Heart right ventricle (tissue), 16 donors: ENCODE results near the gene TFAM. TPM values are rescaled to one million over a fixed set of nuclear protein-coding genes. Genes with fewer than 3 reads are reported as not detected.

Experiments used
- ATAC-seq, 8 donors: fragments of 200-7000 bp; cut with Tn5 transposase; one replicate each; pipeline ENCODE4 v1.9.1; 2020; ENCODE audit warnings: mild to moderate bottlenecking in 8 of 8, moderate library complexity in 8 of 8, moderate number of reproducible peaks in 1 of 8
- DNase-seq, 2 donors: peaks; one replicate each; pipeline ENCODE4 v3.0.0-alpha.2; 2020
- H3K27ac ChIP-seq, 10 donors: fragments of 200-600 bp; sonication (generic) in 2 of 10; one replicate each; pipeline versions ENCODE4 v1.5.0 to v1.8.0; 2020 to 2022; ENCODE audit warnings: mild to moderate bottlenecking in 3 of 10
- H3K27me3 ChIP-seq, 7 donors: fragments of 200-600 bp; one replicate each; pipeline ENCODE4 v1.8.0; 2021 to 2022; ENCODE audit warnings: mild to moderate bottlenecking in 2 of 7
- H3K36me3 ChIP-seq, 9 donors: fragments of 200-600 bp; sonication (generic) in 1 of 9; one replicate each; pipeline versions ENCODE4 v1.5.0 to v1.8.0; 2020 to 2022; ENCODE audit warnings: mild to moderate bottlenecking in 2 of 9
- H3K4me1 ChIP-seq, 9 donors: fragments of 200-600 bp; sonication (generic) in 1 of 9; one replicate each; pipeline versions ENCODE4 v1.5.0 to v1.8.0; 2020 to 2022; ENCODE audit warnings: mild to moderate bottlenecking in 4 of 9
- H3K4me3 ChIP-seq, 10 donors: fragments of 200-600 bp; sonication (generic) in 2 of 10; one replicate each; pipeline versions ENCODE4 v1.5.0 to v1.8.0; 2020 to 2022; ENCODE audit warnings: mild to moderate bottlenecking in 7 of 10, moderate library complexity in 2 of 10
- H3K9me3 ChIP-seq, 11 donors: fragments of 200-600 bp in 10 of 11; sonication (generic) in 2 of 11; one replicate each; pipeline versions ENCODE4 v1.5.0 to v1.8.0; 2013 to 2022; ENCODE audit warnings: mild to moderate bottlenecking in 2 of 11, control low read depth in 1 of 11, moderate library complexity in 1 of 11
- WGBS, 2 donors: extraction: QIAGEN DNeasy Blood & Tissue Kit; methylation state at CpG; one replicate each; pipeline ENCODE4 v1.1.7; 2013; ENCODE audit warnings: inconsistent platforms in 1 of 2; 5-methylcytosine and 5-hydroxymethylcytosine counted together
- intact Hi-C, 10 donors: fragments of 100-400 bp; cut with DNase I; formaldehyde crosslinking; loops; one replicate each; pipeline versions ENCODE4 v1.11.1 to v1.14.2; 2022
- polyA plus RNA-seq, 2 donors: library from polyadenylated mRNA; stranded (reverse); fragments of 200-250 nt; gene quantifications; one replicate each; pipeline ENCODE4 v1.2.3, GENCODE V29; 2013
- total RNA-seq, 10 donors: library from RNA; stranded (reverse); fragmentation: NEBNext Ultra II Directional in 3 of 10; extraction: Animal tissue kit (Norgen Biotek cat#: 25700) in 3 of 10; gene quantifications; one replicate each; pipeline versions ENCODE4 v1.2.1 to v1.2.4, GENCODE V29; 2021 to 2023
- TF ChIP-seq, protein P1 (sequence below), 9 donors: fragments of 200-600 bp; sonication (generic) in 2 of 9; IDR thresholded peaks; one replicate each; pipeline versions ENCODE4 v1.5.0 to v1.8.0; 2021 to 2022; ENCODE audit warnings: antibody characterized with exemption in 9 of 9, mild to moderate bottlenecking in 5 of 9, moderate library complexity in 1 of 9
- donor health status: Arrhythmogenic right ventricular cardiomyopathy.
- donor health status: ischemic (EF 13 %, LVEDD 7.1; RV severe dilation, severe dysfunction).
- donor health status: healthy with polysubstance abuse.
- donor health status: DM: no; HTN: yes; CAD: no.
- donor health status: DM: no; HTN: no; CAD: no.
- donor health status: ischemic (EF 25% LVEDD 6.9; RV normal size, moderate dysfunction).
- donor health status: ischemic (EF 25% LVEDD 5.7; RV mildly dilated, moderate dysfunction).
- donor health status: healthy.
- donor health status: DM: yes; HTN: yes; CAD: no.
- donor health status: Ischemic cardiomyopathy.
- donor health status: ischemic (EF 35%, LVEDD 5.7; RV mildly dilated, moderate dysfunction).
- donor health status: nonischemic (EF 11% LVEDD 7.7; RV severe dilation, severe dysfunction).
- donor health status: DM: yes; HTN: yes; CAD: no.
- donor health status: PGD.
- donor health status: ischemic (EF 29% LVEDD 5.4; RV normal size, mild dysfunction).
- donor health status: nonischemic (EF 23%, LVEDD 6.1; RV moderate dilation, normal function).

TFAM gene
- total and polyA plus RNA-seq, 12 donors = 3.8 to 36.5 (median 31.0) TPM

DNA sequence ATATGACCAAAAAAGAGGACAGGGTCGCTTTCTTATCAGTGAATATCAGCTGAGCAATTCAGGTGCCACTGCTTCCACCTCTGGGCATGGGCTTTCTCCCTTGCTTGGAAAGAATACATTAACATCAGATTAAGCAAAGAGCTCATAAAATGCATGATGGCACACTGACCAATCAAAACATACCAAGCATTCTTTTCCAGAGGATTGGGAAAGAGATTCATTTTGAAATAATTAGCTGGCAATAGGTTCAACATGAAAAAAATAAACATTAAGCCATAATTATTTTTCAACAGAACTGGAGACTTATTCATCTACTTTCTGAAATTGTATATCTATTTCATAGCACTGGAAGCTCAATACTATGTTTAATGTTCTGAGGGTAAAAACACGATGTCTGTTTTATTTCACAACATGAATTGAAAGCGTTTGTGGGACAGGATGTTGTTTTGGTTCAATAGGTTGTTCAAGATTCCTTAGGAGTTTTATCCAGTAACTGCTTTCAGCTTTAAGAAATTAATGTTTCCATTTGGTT is 53.2 kb downstream of the TFAM start:
- TF ChIP-seq, protein P1, sequence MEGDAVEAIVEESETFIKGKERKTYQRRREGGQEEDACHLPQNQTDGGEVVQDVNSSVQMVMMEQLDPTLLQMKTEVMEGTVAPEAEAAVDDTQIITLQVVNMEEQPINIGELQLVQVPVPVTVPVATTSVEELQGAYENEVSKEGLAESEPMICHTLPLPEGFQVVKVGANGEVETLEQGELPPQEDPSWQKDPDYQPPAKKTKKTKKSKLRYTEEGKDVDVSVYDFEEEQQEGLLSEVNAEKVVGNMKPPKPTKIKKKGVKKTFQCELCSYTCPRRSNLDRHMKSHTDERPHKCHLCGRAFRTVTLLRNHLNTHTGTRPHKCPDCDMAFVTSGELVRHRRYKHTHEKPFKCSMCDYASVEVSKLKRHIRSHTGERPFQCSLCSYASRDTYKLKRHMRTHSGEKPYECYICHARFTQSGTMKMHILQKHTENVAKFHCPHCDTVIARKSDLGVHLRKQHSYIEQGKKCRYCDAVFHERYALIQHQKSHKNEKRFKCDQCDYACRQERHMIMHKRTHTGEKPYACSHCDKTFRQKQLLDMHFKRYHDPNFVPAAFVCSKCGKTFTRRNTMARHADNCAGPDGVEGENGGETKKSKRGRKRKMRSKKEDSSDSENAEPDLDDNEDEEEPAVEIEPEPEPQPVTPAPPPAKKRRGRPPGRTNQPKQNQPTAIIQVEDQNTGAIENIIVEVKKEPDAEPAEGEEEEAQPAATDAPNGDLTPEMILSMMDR (IDR thresholded peaks at IDR 0.05) = no peak
- no peak overlapping the region for H3K4me3 ChIP-seq
- peaks cover 0 to 15% (median 0%) of the 10 kb centered on the region in 11 donors for H3K9me3 ChIP-seq
- WGBS, 2 donors = 53 to 57% methylated on average over 3 of the region's 3 CpGs
- H3K4me1 ChIP-seq = peaks cover 0 to 10% (median 0%) of the 10 kb centered on the region in 9 donors
- ATAC-seq = no peak
- intact Hi-C loops = no loop called here
- no peak overlapping the region for H3K27ac ChIP-seq
- H3K27me3 ChIP-seq = no peaks in the 10 kb centered on the region
- H3K36me3 ChIP-seq = no peaks in the 10 kb centered on the region
- no peak for DNase-seq

DNA sequence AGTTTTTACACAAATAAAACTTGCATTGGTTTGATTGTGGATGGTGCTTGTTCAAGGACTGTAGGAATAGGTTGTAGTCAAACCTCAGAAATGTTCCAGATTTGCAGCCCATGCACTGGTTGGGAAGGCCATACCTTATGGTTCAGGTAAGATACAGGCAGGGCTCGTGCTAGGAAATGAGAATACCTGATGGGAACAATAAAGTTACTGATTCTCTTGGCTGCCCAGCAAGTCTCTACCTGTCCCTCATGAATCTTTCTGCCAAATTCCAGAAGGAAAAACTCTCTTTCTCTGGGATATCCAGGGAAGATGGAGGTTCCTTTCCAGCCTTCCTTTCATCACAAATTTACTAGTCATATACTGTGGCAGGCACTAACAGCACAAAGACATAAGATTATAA is 53.8 kb downstream of the TFAM start:
- H3K36me3 ChIP-seq = no peaks in the 10 kb centered on the region
- no peak overlapping the region for H3K27ac ChIP-seq
- no peak overlapping the region for H3K4me3 ChIP-seq
- intact Hi-C loops = no loop called here
- DNase-seq (no peak), ATAC-seq (no peak)
- 74 to 79% methylated on average over 1 of the region's 1 CpG for WGBS, 2 donors
- peaks cover 0 to 15% (median 0%) of the 10 kb centered on the region in 11 donors for H3K9me3 ChIP-seq
- TF ChIP-seq, protein P1 (IDR thresholded peaks at IDR 0.05) = no peak
- peaks cover 0 to 10% (median 0%) of the 10 kb centered on the region in 9 donors for H3K4me1 ChIP-seq
- H3K27me3 ChIP-seq = no peaks in the 10 kb centered on the region

DNA sequence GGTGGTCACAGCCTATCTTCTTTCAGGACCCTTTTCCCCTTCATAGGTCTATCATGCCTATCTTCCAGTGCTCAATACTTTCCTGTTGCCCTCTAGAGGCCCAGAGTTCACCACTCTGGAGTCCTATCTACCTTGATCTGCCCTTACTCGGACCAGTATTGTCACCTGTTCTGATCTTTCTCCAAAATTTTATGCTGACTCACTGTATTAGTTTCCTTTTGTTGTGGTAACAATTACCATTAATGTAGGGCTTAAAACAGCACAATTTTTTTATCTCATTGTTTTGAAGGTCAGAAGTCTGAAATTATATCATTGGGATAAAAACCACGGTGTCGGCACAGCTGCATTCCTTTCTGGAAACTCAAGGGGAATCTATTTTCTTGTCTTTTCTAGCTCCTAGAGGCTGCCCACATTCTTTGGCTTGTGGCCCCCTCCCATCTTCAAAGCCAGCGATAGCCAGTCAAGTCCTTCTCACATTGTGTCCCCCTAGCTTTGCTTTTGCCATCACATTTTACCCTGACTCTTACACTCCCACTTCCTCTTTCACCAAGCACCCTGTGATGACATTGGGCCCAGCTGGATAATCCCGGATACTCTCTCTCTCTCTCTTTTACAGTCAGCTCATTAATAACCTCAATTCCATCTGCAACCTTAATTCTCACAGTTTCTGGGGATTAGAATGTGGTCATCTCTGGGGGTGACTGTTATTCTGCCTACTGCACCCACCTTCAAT is 54.6 kb downstream of the TFAM start:
- Histone ChIP-seq H3K27ac (no peak overlapping the region), H3K4me1 (peaks cover 0 to 10% (median 2%) of the 10 kb centered on the region in 9 donors), H3K27me3 (no peaks in the 10 kb centered on the region), H3K9me3 (peaks cover 0 to 15% (median 0%) of the 10 kb centered on the region in 11 donors), H3K4me3 (no peak overlapping the region), H3K36me3 (no peaks in the 10 kb centered on the region)
- no peak for ATAC-seq
- DNase-seq = no peak
- intact Hi-C loops = no loop called here
- TF ChIP-seq, protein P1 (IDR thresholded peaks at IDR 0.05) = no peak
- 92 to 94% methylated on average over 5 of the region's 5 CpGs for WGBS, 2 donors

DNA sequence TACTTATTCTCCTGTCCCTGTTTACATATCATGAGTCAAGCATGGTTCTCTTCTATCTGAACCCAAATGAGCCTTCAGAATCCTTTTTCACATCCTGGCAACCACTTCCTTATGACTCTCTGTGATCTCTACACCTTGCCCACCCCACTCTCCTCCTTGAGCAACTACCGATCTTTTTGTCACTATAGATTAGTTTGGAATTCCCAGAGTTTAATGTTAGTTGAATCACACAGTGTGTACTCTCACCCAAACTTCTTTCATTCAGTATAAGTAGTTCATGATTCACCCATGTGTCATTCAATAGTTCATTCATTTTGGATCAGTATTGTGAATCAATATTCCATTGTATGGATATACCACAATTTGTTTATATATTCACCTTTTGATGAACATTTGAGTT is 55.3 kb downstream of the TFAM start:
- 0 to 97% methylated on average over 1 of the region's 1 CpG for whole genome bisulfite sequencing, 2 donors
- Histone ChIP-seq H3K36me3 (no peaks in the 10 kb centered on the region), H3K27ac (no peak overlapping the region), H3K4me3 (no peak overlapping the region), H3K4me1 (peaks cover 0 to 8% (median 1%) of the 10 kb centered on the region in 9 donors), H3K9me3 (peaks cover 0 to 15% (median 0%) of the 10 kb centered on the region in 11 donors), H3K27me3 (no peaks in the 10 kb centered on the region)
- intact Hi-C loops = no loop called here
- ATAC-seq = no peak
- no peak for DNase-seq
- TF ChIP-seq, protein P1 (IDR thresholded peaks at IDR 0.05) = no peak
